Keratinocyte (primary cell): Measurements from ENCODE around the gene PRELID3B.

Source experiments
- CTCF ChIP-seq, 3 experiments: IDR thresholded peaks in 1 of 3; conservative IDR thresholded peaks in 1 of 3; optimal IDR thresholded peaks in 1 of 3; 2 replicates in 2 of 3; 3 replicates in 1 of 3; pipeline versions ENCODE3 to v1.5.1; 2011; ENCODE audit warnings: low read length in 3 of 3, mild to moderate bottlenecking in 3 of 3, moderate library complexity in 2 of 3, control low read depth in 1 of 3, inconsistent platforms in 1 of 3; ENCODE audit not compliant: insufficient read depth in 2 of 3; ENCODE audit errors: extremely low read depth in 1 of 3
- EZH2 ChIP-seq: IDR thresholded peaks from one replicate; pipeline ENCODE4 v1.6.1; 2012; ENCODE audit warnings: inconsistent platforms, mild to moderate bottlenecking, low read length, moderate library complexity

- TF ChIP-seq CTCF (optimal IDR thresholded peaks at IDR 0.05 in 1 of 3, IDR thresholded peaks at IDR 0.05 in 1 of 3, conservative IDR thresholded peaks at IDR 0.05 in 1 of 3; ENCODE audit: extremely low read depth in 1 of 3, insufficient read depth in 2 of 3, low read length in 3 of 3) = no peak
- TF ChIP-seq EZH2 = no peak
Measured at GRCh38 chr20:59048681-59049030, 6.1 kb upstream of the PRELID3B start.
